Fibroblast of skin of abdomen (primary cell): Measurements from ENCODE around the gene CUBN.

ENCODE experiments used
- DNase-seq: peaks from one replicate; pipeline ENCODE4 v3.0.0-alpha.2; 2013

CUBN gene

DNA sequence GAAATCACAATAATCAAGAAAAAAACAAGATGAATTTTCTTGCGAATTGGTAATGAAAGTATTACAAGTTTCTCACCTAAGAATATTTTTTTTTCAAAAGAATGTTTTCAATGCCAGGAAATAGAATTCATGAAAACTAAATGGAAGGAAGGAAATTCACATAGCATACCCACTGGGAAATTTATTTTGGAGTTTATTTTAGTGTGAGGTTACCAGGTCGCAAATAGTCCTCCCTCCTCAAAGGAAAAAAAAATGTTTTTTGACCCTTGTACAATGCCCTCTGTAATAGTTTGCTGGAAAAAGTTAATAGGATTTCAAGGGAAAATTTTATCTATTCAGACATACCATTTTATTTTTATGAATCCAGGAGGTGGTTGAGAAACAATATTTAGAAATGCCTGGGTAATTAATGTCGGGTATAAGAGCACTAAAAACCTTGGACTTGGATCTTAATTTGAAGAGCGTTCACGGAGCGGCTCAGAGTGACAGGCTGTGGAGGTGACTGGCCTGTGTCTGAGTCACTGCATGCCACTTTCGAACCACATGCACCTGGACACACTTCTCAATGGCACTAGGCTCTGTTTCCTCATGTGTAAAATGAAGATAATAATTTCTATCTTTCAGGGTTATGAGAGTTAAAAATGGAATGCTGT lies 28.2 kb downstream of the CUBN start:
- DNase-seq, result no peak

DNA sequence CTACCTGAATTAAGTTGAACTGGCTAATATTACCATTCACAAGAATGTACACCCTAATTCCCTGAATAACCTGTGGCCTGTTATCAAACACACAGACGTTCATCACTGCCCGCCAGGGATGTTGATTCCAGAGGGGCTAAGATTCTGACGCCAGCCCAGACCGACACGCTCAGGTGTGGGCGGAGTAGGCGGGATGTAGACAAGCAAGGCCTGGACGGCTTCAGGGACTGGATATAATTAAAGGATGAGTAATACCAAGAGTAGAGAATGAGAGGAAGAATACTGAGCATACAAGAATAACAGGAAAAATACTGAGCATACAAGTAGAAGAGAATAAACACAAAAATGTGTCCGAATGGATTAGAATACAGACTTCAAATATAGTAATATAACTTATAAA lies 29.0 kb downstream of the CUBN start:
- no peak for DNase-seq

DNA sequence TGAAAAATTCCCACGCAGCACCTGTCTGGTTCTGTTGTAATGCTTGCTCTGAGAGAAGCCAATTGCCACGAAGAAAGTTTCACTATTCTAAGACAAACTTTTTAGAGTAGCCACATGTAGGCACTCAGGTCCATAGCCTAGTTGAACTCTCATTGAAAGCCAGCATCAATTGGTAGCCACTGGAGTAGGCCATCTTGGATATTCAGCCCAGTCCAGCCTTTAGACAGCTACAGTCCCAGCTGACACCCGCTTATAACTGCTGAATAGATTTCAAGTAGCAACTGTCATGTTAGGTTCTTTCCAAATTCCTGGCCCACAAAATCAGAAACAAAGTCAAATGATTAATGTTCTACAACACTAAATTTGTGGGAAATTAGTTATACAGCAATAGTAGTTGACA lies 31.6 kb downstream of the CUBN start:
- no peak for DNase-seq

DNA sequence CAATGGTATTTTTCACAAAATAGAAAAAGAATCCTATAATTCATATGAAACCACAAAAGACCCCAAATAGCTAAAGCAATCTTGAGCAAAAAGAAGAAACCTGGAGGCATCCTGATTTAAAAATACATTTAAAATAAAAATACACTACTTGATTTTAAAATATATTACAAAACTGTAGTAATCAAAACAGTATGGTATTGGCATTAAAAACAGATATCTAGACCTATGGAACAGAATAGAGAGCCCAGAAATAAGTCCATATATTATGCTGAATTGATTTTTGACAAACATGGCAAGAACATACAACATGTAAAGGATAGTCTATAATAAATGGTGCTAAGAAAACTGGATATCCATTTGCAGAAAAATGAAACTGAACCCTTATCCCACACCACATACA lies 34.8 kb downstream of the CUBN start:
- DNase-seq, result no peak

DNA sequence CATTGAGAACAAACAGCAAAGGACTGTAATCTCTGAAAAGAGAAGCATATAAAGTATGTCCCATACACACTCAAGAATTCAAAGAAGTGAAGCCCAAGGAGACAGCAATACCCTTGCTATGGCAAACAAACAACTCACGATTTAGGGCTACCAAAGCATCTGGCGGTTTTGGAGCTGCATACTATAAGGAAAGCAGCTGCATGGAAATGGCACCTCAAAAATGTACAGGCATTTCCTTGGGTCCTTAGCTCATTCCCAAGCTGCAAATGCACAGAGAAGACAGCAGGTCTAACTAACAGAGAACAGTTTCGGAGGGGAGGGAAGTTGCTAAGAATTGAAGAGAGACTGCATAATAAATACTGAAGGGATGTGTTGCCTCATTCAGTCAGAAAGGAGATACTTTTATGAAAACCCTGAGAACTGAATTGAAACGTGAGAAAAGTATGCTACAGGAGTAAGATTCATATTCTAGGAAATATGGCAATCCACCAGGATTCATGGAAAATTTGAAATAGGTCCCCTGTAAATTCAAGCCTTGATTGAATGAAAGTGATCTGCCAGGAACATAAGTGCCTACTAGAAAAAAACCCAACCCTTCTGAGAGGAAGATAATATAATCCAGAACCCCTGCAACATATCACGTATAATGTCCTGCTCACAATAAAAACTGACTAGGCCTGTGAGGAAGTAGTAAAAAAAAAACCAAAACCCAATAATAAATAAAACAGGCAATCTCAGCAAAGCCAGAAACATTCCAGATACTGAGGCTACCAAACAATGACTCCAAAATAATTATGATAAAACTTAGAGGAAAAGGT lies 36.4 kb downstream of the CUBN start:
- DNase-seq, result peak; percentile 53

DNA sequence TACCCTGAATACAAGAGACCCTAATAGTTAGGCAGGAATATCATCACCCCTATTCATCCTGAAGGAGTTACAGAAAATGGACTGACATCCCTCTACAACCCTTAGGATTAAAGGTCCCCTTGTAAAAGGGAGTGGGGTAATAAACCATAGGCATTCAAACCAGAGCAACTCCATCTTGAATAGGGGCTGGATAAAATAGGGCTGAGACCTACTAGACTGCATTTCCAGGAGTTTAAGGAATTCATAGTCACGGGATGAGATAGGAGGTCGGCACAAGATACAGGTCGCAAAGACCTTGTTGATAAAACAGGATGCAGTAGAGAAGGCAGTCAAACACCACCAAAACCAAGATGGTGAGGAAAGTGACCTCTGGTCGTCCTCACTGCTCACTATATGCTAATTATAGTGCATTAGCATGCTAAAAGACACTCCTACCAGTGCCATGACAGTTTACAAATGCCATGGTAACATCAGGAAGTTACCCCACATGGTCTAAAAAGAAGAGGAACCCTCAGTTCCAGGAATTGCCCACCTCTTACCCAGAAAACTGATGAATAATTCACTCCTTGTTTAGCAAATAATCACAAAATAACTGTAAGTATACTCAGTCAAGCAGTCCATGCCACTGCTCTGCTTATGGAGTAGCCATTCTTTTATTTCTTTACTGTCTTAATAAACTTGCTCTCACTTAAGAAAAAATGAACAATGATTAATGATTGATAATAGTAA lies 37.2 kb downstream of the CUBN start:
- no peak for DNase-seq

DNA sequence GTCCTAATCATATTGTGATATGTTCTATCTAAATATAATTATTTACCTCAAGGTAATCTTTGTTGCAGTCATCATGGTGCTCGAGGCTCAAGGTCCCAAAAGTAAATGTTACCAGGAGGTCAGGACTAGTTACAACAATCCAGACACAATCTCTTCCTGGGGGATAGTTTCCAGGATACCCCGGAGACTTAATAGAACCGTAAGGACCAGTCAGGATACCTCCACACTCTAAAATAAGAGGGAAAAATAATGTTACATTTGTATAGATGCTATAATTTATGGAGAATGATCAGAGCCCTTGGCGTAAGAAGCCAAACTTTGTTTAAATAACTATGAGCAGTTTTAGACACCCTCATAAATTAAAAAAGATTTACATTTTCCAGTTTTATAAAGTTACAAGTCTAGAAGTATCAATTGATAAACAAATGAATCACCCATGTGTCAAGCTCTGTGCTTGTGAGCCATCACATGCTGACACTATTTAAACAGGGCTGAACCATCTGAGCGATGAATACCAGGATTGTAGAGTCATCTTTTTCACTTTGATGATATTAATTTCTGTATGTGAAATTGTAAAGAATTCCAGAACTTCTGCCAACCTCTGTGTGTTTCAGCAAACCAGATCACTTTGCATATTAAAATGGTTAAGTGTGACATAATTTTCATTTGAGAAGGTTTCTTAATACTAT lies 41.3 kb downstream of the CUBN start:
- peak; percentile 85 for DNase-seq

DNA sequence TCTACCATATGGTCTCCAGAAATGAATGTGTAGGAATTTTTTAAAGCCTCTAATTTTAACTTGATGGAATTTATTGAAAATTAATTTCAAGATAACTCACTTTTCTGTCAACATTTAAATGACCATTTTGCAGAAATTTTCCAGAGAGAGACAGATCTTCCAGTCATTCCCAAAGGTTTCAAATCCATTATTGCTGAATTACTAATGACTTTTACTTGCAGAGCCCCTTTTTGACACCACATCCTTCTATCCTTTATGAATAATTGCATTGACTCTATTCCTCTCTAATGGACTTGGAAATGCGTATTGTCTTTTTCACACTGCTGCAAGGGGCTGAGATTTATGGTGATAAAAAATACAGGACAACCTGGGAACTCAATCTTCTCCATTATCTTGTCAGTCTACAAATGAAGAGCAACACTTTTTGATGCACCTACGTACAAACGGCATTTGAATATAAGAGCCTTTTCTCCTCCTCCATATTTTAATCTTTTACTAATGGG lies 42.7 kb downstream of the CUBN start:
- no peak for DNase-seq

DNA sequence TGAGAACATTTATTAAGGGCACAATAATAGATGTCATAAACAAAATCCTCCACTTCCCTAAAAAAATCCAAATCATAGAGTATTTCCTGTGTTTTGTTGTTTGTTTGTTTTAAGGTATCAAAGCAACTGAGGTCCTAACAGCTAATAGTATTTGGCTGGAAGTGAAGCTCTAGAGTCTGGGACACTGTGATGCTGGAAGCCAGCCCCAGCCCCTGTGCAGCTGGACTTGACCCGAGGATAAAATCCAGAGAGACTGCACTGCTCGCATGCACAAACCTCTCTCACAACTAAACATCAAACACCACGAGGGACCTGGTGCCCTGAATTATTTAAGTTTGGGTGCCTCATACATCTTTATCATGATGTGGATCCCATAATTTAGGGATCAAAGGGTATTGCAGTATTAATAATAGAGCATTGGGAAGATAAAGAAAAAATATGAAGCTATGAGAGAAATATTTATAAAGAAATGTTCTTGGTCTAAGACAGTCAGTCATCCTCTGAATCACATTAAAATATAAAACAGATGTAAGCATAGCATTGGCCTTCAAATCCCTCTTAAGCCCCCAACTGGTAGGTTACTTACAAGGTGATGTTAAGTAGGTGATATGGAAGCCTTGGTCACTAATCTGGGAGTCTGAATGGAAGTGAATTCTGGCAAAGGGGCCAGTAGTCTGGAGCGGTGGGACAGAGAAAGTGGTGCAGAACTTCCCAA lies 44.4 kb downstream of the CUBN start:
- peak; percentile 57 for DNase-seq

DNA sequence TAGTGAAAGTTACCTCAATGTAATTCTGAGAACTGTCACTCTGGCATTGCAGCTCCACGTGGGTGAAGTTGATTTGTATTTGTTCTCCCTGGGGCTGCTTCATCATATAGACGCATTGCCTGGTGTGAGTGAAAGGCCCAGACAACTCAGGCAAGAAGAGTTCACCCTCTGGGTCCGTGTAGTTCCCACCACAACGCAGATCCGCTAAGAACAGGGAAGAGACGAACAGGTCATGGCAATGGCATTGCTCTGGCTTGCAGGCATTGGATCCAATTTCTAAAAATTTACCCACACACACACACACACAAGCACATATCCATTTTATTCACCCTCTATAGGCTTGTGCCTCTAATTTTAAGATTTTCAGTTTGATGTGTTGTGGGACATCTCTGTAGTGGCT lies 45.4 kb downstream of the CUBN start:
- DNase-seq, result peak; percentile 39

DNA sequence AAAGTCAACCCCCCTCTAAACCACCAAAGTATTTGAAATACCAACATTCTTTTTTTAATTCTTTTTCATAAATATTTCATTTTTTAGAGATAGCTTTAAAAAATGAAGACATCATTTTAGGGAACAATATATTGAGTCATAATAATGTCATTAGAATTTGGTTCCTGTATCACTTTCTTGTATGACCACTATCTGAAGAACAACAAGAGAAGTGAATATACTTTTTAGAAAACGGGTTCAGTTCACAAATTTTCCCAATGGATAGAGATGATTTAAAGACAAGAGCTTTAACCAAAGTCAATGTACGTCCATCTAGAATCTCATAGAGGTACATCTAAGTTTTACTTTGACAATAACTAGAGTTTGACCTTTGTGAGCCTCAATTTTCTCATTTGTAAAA lies 48.2 kb downstream of the CUBN start:
- no peak for DNase-seq

DNA sequence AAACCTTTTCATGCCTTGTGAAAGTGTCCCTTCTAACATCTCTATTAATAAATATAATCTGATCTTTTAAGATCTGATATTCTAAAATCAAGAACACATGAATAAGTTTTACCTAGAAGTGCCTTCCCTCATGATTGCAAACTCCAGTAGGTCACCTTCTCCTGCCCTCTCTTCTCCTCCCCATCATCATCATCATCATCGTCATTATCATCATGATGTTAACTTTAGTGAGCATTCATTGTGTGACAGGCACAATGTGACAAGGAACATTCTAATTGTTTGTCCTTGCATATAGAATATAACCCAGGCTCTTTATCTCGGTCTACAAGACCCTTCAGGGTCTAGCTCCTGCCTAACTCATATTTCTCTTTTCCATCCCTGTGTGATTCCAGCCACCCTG lies 51.7 kb downstream of the CUBN start:
- no peak for DNase-seq

DNA sequence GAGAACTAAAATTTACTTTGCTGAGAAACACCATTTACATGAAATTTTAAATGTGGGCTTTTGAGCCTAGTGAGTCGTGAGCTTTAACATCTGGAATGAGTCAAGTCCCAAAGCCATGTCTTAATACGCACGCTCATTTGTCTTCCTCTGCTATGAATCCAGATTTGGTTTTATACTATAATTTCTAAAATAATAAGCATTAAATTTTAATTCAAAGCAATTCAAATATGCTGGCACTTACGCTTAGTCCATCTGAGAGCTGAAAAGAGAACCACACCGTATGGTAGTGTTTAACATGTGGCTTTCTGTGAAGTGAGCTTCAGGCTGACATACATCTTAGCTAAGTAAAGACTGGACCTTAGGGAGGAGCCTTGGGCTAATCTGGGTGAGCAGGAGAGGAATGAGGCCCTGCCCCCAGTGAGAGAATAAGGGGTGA lies 52.2 kb downstream of the CUBN start:
- peak; percentile 75 for DNase-seq

DNA sequence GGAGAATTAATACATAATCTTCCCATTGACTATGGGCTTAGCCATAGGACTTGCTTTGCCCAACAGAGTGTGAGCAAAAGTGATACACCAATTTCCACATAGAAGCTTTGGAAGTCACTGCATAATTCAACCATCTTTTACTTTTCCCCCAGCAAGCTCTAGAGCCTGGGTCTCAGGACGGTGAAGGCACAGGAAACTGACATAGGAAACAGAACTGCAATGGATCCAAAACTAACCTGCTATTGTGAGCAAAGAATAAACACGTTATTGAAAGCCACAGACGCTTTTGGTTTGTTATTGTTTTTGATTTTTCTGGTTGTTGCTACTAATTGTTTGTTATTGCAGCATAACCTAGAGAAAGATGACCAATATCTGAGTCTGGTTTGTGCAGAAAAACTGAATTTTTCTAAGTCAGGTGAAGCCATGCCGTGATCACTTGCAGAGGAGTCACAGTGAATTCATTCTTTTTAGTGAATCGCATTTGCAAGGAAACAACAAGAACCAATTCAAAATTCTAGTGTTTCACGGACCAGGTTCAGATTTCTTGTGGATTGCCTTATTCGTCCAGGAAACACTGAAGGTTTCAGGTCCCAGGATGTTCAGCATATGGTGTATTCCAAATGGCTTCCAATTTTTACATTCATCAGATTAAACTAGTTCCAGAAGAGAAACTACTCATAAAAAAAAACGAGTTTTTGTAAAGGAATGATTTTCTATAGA lies 52.8 kb downstream of the CUBN start:
- DNase-seq, result no peak

DNA sequence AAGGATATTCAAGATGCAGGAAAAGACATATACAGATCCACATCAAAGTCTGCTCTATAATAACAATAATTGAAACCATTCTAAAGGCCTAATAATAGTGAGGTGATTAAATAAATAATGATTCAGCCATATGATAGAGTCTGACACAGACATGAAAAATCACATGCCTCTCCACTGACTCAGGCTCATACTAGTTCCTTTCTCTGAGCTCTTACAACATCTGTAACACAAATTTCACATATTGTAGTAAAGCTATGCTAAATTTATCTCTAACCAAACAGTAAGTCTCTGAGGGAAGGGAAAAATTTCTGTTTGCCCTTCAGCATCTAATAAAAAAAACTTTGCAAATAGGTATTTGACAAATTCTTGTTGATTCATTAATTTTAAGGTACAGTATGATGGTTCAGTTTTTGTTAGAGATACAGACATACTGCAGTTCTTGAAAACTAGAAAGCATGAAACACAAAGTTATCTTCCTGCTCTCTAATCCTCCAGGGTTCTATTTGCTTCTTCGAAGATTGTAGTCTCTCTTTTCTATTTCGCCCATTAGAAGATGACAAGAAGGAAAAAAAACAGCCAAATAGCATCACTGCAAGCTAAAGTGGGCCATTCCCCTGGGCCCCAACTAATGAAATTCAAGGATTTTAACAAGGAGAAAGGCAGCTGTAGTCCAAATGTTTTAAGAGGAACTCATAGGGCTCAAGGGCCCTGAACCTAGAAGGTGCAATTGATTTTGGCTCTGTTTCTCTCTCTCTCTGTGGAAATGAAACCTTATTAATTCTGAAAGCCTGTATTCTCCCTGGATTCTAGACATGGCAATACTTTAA lies 53.9 kb downstream of the CUBN start:
- peak; percentile 96 for DNase-seq

DNA sequence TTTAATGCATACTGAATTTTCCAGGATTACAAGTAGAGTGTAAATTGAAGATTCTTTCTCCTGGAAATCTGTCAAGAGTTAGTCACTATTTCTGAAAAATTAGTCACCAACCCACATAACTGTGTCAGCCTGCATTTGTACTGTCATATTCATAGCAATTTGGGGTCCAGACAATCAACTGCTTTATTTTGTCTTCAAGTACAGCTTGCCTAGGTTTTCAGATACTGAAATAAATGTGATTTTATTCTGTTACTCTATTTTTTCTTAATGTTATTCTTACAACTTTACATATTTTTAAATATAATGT lies 55.1 kb downstream of the CUBN start:
- DNase-seq, result peak; percentile 78

DNA sequence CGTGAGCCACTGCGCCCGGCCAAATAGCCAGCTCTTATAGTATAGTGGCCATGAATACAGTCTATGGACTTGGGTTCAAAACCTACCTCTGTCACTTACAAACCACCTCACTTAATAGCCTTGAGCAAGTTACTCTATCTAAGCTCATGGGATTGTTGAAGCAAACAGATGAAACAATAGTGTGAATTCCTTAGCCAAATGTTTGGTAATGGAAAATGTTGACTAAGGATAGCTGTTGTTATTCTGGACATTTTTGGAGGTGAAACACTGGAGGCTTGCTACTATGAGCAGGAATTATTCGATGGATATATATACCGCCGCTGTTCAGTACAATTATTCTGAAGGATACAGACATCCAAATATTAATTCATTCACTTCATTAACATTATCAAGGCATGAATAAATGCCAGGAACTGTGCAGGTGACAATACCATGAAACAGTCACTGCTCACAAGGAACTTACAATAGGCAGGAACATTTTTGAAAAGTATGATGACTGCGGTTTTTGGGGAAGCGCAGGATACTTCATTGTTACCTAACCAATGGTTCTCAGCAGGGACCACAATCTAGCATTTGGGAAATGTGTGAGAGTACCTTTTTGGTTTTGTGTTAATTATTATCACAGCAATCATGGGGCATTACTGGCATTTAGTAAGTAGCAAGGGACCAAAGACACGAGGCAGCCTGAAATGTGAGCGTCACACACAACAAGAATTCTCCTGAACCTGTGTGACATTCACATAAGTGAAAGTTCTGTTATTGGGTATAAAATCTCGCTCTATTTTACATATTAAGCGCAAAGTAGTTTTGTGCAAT lies 55.7 kb downstream of the CUBN start:
- DNase-seq, result no peak

DNA sequence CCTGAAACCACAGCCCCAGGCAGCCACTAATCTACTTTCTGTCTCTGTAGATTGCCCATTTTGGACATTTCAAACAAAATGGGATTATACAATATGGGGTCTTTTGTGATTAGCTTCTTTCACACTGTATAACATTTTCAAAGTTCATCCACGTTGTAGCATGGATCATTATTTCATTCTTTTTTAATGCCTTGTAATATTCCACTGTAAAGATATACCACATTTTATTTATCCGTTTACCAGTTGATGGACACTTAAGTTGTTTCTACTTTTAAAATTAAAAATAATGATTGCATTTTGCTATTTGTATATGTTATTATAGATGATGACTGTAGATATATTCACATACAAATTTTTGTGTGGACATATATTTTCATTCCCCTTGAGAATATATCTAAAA lies 60.7 kb downstream of the CUBN start:
- no peak for DNase-seq

DNA sequence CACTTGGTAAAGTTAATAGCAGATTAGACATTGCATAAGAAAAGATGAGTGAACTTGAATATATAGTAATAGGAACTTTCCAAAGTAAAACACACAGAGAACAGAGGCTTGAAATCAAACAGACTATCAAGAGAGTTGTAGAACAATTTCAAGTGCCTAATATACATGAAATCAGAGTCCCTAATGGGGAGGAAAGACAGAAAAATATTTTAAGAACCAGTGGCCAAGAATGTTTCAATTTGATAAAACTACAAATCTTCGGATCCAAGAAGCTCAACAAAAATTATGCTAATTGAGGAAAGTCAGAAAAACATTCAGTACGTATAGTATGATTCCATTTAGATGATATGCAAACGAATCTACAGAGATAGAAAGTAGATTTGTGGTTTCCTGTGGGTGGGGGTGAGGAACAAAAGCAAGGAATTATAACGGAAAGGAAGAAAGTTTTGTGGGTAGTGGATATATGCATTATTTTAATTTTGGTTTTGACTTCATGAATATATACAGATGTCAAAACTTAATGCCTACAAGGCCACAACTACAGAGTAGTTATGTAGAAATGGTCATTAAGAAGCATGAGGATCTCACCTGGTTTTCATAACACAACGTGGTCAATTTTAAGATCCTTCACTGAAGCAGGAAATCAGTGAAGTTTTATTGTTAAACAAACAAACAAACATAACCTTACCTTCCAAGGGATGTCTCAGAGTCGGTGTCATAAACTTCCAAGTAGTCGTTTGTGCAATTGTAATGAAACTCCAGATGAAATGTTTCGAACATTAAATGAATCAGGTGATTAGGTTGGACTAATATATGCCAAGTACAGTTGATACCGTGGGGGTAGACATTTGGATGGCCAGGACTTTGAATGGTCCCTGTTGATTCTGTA lies 62.0 kb downstream of the CUBN start:
- DNase-seq, result peak; percentile 67
